ENCODE data around the gene PIH1D1.
"Not testable (repeated sequence)": the region's sequence is repeated elsewhere in the genome, so short reads cannot be mapped to it uniquely, and the experiment has no call there.

The PIH1D1 gene

GRCh38 chr19:49479975-49480628 is 28.5 kb upstream of the PIH1D1 start:
- no peak for DNase-seq

- peak in 1 of 2 donors; percentile 45 for DNase-seq
Observed at GRCh38 chr19:49475995-49476880, 24.6 kb upstream of the PIH1D1 start.

DNA sequence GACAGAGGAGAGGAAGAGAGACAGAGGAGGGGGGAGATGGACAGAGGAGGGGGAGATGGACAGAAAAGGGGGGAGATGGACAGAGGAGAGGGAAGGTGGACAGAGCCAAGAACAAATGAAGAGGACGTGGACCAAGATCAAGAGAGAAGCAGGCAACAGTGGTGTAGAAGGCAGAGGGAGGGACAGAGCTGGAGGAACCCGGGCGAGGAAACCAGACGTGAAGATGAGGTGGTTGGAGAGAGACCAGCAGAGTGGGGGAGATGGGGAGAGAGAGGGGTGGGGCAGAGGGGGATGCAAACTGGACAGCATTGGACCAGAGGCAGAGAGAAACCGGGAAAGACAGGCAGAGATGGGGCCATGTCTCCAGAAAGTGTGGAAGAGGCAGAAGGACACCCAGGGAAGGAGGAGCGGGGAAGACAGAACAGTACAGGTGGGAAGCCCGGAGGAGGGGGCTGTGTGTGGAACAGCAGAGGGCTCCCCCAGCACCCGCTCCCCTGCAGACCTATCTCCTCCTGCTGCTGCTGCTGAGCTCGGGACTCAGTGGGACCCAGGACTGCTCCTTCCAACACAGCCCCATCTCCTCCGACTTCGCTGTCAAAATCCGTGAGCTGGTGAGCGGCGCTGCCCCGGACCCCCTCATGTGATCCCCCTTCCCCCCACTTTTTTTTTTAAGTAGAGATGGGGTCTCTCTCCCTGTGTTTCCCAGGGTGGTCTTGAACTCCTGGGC is 23.7 kb upstream of the PIH1D1 start:
- no peak for DNase-seq

GRCh38 chr19:49474542-49474924 is 22.9 kb upstream of the PIH1D1 start:
- no peak for DNase-seq

DNA sequence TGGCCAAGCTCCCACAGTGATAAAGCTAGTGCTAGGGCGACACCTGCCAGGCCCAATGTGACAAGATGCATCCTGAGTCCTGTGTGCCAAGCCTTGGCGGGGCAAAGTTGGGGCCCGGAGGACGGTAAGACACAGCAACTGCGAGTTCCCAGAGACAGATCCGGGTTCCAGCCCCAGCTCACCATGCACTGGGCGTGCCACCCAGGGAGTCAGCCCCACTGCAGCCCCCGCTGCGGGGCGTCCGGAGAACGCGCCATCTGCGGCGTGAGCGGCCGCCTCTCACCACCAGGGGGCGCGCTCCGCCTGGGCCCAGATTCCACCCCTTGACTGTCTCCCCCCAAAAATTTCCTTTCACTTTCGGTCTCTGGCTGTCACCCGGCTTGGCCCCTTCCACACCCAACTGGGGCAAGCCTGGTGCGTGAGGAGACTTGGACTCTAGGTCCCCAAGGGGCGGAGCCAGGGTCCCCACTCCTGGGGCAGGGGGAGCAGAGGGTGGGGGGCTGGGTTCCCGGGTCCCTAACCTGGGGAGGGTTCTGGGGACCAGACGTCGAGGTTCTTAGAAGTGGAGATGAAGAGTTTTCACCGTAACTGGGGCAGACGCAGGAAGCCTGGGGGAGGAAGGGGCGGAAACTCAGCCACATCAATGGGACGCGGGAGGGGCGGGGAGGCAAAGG is 22.4 kb upstream of the PIH1D1 start, which contains the start of gene FLT3LG:
Gene FLT3LG (plus strand): TSS at position 348 of the 674 bp plus-strand sequence. CDS start 425 bp downstream, outside the sequence.
- peak; percentile 69 to 87 for DNase-seq

DNA sequence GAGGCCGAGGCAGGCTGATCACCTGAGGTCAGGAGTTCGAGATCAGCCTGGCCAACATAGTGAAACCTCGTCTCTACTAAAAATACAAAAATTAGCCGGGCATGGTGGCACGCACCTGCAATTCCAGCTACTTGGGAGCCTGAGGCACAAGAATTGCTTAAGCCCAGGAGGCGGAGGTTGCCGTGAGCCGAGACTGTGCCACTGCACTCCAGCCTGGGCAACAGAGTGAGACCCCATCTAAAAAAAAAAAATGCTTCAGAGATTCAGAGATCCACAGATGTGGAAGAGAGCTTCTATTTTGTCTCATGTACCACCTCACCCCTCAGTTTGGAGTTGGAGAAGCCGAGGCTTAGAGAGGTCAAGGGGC is 21.9 kb upstream of the PIH1D1 start:
- not testable (repeated sequence) for DNase-seq

GRCh38 chr19:49472936-49473335 is 21.3 kb upstream of the PIH1D1 start:
- no peak for DNase-seq

DNA sequence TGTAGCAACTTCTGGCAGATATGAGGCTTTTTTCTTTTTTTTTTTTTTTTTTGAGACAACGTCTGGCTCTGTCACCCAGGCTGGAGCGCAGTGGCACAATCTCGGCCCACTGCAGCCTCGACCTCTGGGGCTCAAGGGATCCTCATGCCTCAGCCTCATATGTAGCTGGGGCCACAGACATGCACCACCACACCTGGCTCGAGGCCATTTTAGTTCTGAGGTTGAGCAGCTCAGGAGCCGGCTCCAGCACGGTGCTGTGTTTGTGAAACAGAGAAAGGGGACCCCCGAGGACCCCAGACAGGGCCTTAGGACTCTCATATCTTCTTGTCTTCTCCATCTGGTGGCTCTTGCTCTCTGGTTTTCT is 19.0 kb upstream of the PIH1D1 start:
- DNase-seq, result no peak

GRCh38 chr19:49469828-49470614 is 18.4 kb upstream of the PIH1D1 start:
- peak; percentile 73 to 91 for DNase-seq

- DNase-seq, result peak in 1 of 2 donors; percentile 44
Observed at GRCh38 chr19:49468746-49469447, 17.3 kb upstream of the PIH1D1 start.

DNA sequence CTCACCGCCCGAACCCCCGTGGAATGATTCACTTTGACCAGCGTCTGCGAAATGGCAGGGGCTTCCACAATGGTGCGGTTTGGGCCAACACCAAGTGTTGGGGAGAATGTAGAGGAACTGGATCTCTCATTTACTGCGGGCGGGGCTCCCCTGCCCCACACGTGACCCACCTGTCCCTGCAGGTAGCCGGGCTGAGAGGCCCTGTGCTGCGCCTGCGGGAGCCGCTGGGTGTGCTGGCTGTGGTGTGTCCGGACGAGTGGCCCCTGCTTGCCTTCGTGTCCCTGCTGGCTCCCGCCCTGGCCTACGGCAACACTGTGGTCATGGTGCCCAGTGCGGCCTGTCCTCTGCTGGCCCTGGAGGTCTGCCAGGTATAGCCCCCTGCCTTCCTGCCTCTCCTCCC is 16.6 kb upstream of the PIH1D1 start:
- no peak for DNase-seq

DNA sequence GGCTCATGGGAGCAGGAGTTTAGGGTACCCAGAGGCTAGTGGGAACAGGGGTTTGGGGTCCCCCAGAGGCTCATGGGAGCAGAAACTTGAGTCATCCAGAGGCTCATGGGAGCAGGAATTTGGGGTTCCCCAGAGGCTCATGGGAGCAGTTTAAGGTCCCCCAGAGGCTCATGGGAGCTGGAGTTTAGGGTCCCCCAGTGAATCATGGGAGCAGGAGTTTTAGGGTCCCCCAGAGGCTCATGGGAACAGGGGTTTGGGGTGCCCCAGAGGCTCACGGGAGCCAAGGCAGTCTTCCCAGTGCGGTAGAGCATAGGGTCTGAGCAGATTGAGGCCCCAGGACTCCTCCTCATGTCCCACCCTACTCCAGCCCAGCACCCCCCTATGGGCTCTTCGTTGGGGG is 13.8 kb upstream of the PIH1D1 start:
- DNase-seq, result no peak

- DNase-seq, result no peak
Observed at GRCh38 chr19:49463960-49464740, 12.5 kb upstream of the PIH1D1 start.

GRCh38 chr19:49462492-49462891 is 10.9 kb upstream of the PIH1D1 start:
- no peak for DNase-seq

- DNase-seq, result no peak
Observed at GRCh38 chr19:49461656-49462055, 10.0 kb upstream of the PIH1D1 start.

GRCh38 chr19:49461130-49461529 is 9.5 kb upstream of the PIH1D1 start:
- DNase-seq, result not testable (repeated sequence)

DNA sequence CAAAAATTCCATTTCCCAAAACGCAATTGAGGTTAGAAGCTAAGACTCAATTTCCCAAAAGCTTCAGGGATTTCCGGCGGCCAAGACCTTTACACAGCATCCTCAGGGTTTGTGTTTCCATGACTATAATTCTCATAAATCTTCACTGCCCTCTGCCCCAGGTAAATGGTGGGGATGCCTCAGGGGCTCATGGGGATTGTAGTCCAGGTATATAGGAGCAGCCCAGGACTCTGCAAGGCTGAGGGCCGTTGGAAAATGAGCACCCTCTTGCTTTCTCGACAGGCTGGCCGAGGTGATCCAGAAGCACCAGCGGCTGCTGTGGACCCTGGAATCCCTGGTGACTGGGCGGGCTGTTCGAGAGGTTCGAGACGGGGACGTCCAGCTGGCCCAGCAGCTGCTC is 7.8 kb upstream of the PIH1D1 start:
- DNase-seq, result no peak

DNA sequence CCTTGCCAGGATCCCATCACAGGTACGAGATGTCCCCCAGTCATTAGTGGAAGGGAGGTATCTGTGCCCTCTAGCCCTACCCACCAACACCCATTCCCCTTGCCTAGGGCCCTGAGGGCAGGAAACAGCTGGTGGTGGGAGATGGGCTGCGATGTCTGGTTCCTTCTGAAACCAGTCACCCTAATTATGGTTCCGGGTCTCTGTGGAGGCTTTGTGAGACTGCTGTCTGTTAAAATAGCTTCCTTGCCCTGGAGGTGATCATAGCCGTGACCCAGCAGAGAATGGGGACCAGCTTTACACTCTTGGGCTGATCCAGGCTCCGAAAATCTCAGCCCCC is 6.9 kb upstream of the PIH1D1 start:
- no peak for DNase-seq

DNA sequence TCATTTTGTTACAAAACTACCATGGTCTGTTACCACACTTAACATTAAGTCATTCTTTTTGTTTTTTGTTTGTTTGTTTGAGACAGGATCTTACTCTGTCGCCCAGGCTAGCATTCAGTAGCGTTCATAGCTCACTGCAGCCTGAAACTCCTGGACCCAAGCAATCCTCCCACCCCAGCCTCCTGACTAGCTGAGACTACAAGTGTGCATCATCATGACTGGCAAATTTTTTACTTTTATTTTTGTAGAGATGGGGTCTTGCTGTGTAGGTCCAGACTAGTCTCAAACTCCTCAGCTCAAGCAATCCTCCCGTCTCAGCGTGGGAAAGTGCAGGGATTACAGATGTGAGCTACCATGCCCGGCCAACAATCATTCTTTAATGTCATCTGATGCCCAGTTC is 4.7 kb upstream of the PIH1D1 start:
- DNase-seq, result peak in 1 of 2 donors; percentile 61

DNA sequence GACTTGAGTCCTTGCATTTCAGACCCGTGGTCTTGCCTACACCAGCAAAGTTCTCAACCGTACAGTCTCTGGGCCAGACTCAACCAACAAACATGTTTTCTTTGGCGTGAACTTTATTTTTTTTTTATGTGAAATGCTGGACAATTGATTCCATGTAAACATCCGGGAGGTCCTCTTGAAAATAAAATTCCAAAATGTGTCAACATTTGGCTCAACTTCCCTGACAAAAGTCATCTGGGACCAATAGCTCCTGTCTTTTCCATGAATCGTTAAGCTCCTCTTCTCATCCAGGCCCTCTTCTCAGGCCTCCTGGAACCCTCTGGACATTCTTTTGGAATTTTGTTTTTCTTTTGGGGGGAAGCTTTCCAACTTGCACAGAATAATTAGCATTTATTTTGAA is 4.2 kb upstream of the PIH1D1 start:
- no peak for DNase-seq

DNA sequence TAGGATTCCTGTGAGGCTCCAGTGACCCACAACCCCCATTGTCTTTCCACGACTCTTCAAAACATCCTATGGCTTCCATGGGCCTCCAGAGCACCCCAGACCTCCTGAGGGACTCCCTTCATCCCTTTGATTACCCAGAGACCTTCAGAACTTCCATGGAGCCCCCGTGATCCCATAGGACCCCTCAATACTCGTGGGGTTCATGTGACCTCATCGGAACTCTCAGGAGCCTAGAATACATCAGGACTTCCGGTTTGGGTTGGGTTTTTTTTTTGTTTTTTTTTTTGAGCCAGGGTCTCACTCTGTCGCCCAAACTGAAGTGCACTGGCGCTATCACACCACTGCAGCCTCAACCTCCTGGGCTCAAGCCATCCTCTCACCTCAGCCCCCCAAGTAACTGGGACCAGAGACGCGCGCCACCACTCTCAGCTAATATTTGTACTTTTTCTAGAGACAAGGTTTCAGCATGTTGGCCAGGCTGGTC is 2.2 kb upstream of the PIH1D1 start:
- no peak for DNase-seq
